Ovary (tissue), 9 donors: ENCODE data around the gene KCTD20. TPM values are rescaled to one million over a fixed set of nuclear protein-coding genes. Genes with fewer than 3 reads are reported as not detected.
"Not testable (repeated sequence)": the region's sequence is repeated elsewhere in the genome, so short reads cannot be mapped to it uniquely, and the experiment has no call there.

ENCODE experiments used
- DNase-seq, 5 donors: peaks; one replicate each; pipeline ENCODE4 v3.0.0-alpha.2; 2019 to 2020
- H3K27ac ChIP-seq, 2 donors: fragments of 200-600 bp; one replicate each; pipeline versions ENCODE4 v1.5.1 to v1.8.0; 2019 to 2022
- H3K27me3 ChIP-seq: fragments of 200-600 bp; one replicate; pipeline ENCODE4 v1.8.0; 2022
- H3K36me3 ChIP-seq: fragments of 200-600 bp; sonication (generic); one replicate; pipeline ENCODE4 v1.5.1; 2019
- H3K4me1 ChIP-seq: one replicate; pipeline ENCODE4 v1.8.1; 2013; ENCODE audit warnings: mild to moderate bottlenecking, moderate library complexity; ENCODE audit not compliant: insufficient read depth
- H3K4me3 ChIP-seq: fragments of 200-600 bp; sonication (generic); one replicate; pipeline ENCODE4 v1.5.1; 2017
- H3K9me3 ChIP-seq, 2 donors: fragments of 200-600 bp in 1 of 2; sonication (generic) in 1 of 2; one replicate each; pipeline versions ENCODE4 v1.5.1 to v1.8.1; 2013 to 2019; ENCODE audit warnings: mild to moderate bottlenecking in 1 of 2, moderate library complexity in 1 of 2
- EP300 ChIP-seq: sonication (generic); formaldehyde crosslinking; IDR thresholded peaks from one replicate; pipeline ENCODE4 v1.6.1; 2017; ENCODE audit warnings: antibody characterized with exemption
- POLR2A ChIP-seq: fragments of 450-650 bp; IDR thresholded peaks from one replicate; pipeline ENCODE4 v1.6.1; 2017; ENCODE audit warnings: antibody characterized with exemption, mild to moderate bottlenecking, moderate library complexity
- WGBS, 3 donors: extraction: QIAGEN DNeasy Blood & Tissue Kit in 1 of 3; methylation state at CpG; one replicate each; pipeline versions ENCODE4 v1.1.5 to v1.1.7; 2013 to 2017; 5-methylcytosine and 5-hydroxymethylcytosine counted together
- intact Hi-C, 4 donors: fragments of 100-400 bp; cut with DNase I; formaldehyde crosslinking; loops; one replicate each; pipeline versions ENCODE4 v1.11.0 to v1.15.1; 2022 to 2023
- polyA plus RNA-seq, 2 donors: library from polyadenylated mRNA; stranded (reverse); fragments of 200-250 nt in 1 of 2; fragments of 350-450 nt in 1 of 2; fragmentation: Illumina TruSeq in 1 of 2; extraction: RNeasy Lipid Tissue Mini Kit (QIAGEN cat#74804) in 1 of 2; gene quantifications; one replicate each; pipeline ENCODE4 v1.2.3, GENCODE V29; 2013 to 2014
- total RNA-seq, 7 donors: library from RNA; depleted of rRNA in 2 of 7; stranded (reverse); fragments of >200 nt in 2 of 7; fragmentation: NEBNext Ultra II Directional in 3 of 7; extraction: Animal tissue kit (Norgen Biotek cat#: 25700) in 3 of 7; gene quantifications; one replicate each; pipeline versions ENCODE4 v1.1.0 to v1.2.4, GENCODE V29; 2016 to 2023
- TF ChIP-seq, protein P1 (sequence below), 3 donors: fragments of 450-650 bp in 2 of 3; fragments of 200-600 bp in 1 of 3; IDR thresholded peaks; one replicate each; pipeline versions ENCODE4 v1.5.1 to v1.8.0; 2016 to 2022; ENCODE audit warnings: antibody characterized with exemption in 3 of 3, mild to moderate bottlenecking in 1 of 3
- donor health status: DM: no; HTN: no; CAD: no; lungs with moderate emphysema.
- donor health status: DM: no; HTN: no; CAD: no.
- donor health status: Bipolar disorder and iron deficiency.
- donor health status: DM: yes; HTN: yes; CAD: no.
- donor health status: DM: no; HTN: no; CAD: no.
- donor health status: DM: yes; HTN: yes; CAD: no.

The KCTD20 gene
- total and polyA plus RNA-seq, 9 donors: 21.7 to 73.7 (median 46.2) TPM

DNA sequence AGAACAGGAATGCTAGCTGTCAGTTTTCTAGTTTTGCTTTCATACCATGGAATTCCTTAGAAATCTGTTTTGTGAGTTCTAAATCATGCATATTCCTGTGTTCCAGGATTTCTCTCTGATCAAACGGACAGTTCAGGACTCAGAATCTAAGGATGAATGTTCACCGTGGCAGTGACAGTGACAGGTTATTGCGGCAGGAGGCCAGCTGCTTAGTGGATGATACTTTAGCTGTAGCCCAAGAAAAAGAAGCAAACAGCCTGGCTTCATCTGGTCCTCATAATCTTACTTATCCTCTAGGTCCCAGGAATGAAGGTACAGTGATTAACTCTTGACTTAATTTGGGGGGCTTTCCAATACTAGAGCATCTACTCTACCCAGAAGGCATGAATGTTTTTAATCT is 27.1 kb downstream of the KCTD20 start:
- no peaks in the 10 kb centered on the region for H3K4me1 ChIP-seq
- 85 to 92% (median 87%) methylated on average over 3 of the region's 3 CpGs for WGBS, 3 donors
- no peaks in the 10 kb centered on the region for H3K9me3 ChIP-seq
- TF ChIP-seq, protein P1, sequence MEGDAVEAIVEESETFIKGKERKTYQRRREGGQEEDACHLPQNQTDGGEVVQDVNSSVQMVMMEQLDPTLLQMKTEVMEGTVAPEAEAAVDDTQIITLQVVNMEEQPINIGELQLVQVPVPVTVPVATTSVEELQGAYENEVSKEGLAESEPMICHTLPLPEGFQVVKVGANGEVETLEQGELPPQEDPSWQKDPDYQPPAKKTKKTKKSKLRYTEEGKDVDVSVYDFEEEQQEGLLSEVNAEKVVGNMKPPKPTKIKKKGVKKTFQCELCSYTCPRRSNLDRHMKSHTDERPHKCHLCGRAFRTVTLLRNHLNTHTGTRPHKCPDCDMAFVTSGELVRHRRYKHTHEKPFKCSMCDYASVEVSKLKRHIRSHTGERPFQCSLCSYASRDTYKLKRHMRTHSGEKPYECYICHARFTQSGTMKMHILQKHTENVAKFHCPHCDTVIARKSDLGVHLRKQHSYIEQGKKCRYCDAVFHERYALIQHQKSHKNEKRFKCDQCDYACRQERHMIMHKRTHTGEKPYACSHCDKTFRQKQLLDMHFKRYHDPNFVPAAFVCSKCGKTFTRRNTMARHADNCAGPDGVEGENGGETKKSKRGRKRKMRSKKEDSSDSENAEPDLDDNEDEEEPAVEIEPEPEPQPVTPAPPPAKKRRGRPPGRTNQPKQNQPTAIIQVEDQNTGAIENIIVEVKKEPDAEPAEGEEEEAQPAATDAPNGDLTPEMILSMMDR (IDR thresholded peaks at IDR 0.05): no peak
- TF ChIP-seq EP300: no peak
- TF ChIP-seq POLR2A: no peak
- no peak overlapping the region for H3K4me3 ChIP-seq
- intact Hi-C loops: no loop called here
- H3K27me3 ChIP-seq: no peaks in the 10 kb centered on the region
- H3K27ac ChIP-seq: no peak overlapping the region
- no peak for DNase-seq
- H3K36me3 ChIP-seq: no peaks in the 10 kb centered on the region

DNA sequence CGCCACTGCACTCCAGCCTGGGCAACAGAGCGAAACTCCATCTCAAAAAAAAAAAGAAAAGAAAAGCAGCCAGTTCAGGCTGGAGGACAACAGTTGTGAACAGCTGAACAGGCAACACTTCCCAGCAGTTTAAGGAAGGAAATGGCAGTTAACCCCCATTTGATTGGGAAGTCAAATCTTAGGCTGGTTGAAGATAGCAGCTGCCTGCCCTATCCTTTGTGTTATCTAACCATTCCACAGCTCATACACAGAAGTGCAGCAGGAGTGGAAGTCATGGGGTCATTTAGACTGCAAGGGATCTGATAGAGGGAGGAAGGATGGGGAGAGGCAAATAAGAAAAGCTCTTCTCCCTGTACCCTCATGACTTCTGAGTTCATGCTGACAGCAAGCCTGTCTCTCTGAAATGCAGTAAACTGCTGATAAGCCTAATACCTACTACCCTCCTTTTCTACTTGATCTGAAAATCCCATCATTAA is 35.3 kb downstream of the KCTD20 start:
- Histone ChIP-seq H3K27me3 (no peaks in the 10 kb centered on the region), H3K36me3 (no peaks in the 10 kb centered on the region), H3K27ac (no peak overlapping the region), H3K4me1 (no peaks in the 10 kb centered on the region), H3K4me3 (no peak overlapping the region), H3K9me3 (no peaks in the 10 kb centered on the region)
- intact Hi-C loops: no loop called here
- 92 to 96% (median 94%) methylated on average over 2 of the region's 2 CpGs for WGBS, 3 donors
- DNase-seq: no peak
- no peak for TF ChIP-seq POLR2A
- TF ChIP-seq, protein P1 (IDR thresholded peaks at IDR 0.05): no peak
- no peak for TF ChIP-seq EP300

DNA sequence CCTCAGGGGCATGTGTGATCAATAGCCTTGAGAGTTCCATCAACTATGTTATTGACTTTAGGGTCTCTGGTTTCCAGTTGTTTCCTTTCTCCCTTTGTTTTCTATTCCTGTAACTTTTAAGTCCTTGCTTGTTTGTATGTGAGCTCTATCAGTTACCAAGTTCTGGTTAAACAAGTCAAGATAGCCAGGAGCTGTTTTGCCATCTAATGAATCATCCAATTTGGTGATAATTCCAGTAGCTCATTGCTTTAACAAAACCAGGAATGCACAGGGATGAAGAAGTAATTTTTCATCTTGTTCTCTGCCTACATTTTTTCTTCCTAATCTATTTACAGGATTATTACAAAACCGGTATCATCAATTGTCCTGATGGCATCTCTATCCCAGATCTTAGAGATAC is 36.5 kb downstream of the KCTD20 start:
- TF ChIP-seq EP300: no peak
- TF ChIP-seq, protein P1 (IDR thresholded peaks at IDR 0.05): no peak
- TF ChIP-seq POLR2A: no peak
- no peak for DNase-seq
- H3K27ac ChIP-seq: no peak overlapping the region
- no peaks in the 10 kb centered on the region for H3K4me1 ChIP-seq
- intact Hi-C loops: no loop called here
- 92 to 97% (median 97%) methylated on average over 1 of the region's 1 CpG for WGBS, 3 donors
- no peaks in the 10 kb centered on the region for H3K9me3 ChIP-seq
- no peak overlapping the region for H3K4me3 ChIP-seq
- H3K36me3 ChIP-seq: no peaks in the 10 kb centered on the region
- H3K27me3 ChIP-seq: no peaks in the 10 kb centered on the region

DNA sequence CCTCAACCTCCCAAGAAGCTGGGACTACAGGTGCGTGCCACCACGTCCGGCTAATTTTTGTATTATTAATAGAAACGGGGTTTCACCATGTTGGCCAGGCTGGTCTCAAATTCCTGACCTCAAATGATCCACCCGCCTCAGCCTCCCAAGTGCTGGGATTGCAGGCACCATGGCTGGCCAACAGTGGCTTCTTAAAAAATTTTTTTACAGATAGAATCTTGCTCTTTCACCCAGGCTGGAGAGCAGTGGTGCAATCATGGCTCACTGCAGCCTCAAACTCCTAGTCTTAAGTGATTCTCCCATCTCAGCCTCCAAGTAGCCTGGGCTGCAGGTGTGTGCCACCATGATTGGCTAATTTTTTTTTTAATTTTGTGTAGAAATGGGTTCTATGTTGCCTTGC is 40.5 kb downstream of the KCTD20 start:
- intact Hi-C loops, H3K27ac ChIP-seq, H3K27me3 ChIP-seq, H3K4me3 ChIP-seq, DNase-seq, H3K4me1 ChIP-seq, H3K36me3 ChIP-seq, H3K9me3 ChIP-seq: not testable (repeated sequence)
- 92 to 96% (median 95%) methylated on average over 5 of the region's 5 CpGs for WGBS, 3 donors

DNA sequence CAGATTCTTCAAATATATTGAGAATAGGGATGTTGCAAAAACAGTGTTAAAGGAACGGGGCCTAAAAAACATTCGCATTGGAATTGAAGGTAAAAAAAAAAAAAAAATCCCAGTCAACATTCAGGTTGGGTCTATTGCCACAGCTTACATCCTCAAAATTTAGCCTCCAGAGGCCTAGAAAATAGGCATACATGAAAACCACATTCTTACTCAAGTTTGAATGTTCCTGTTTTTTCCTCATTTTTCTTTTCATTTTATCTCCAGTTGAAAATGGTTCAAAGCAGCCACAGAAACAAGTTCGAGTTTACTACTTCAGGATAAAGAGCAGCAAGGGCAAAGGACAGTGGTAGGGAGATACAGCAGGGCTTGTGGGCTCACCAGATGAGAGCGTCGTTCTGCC is 41.9 kb downstream of the KCTD20 start:
- 87 to 90% (median 89%) methylated on average over 5 of the region's 5 CpGs for WGBS, 3 donors
- no peaks in the 10 kb centered on the region for H3K36me3 ChIP-seq

More for the DNA sequence above, 41.9 kb downstream of the KCTD20 start:
- intact Hi-C loops: loop anchor here in 1 of 4 donors (5.0 kb wide), 1 partner anchor 1262 kb away; no protein-coding TSS in a partner anchor
- no peak for DNase-seq
- Histone ChIP-seq H3K4me3 (no peak overlapping the region), H3K27ac (no peak overlapping the region), H3K4me1 (peaks cover 2% of the 10 kb centered on the region), H3K9me3 (no peaks in the 10 kb centered on the region), H3K27me3 (no peaks in the 10 kb centered on the region)
- TF ChIP-seq, protein P1 (IDR thresholded peaks at IDR 0.05): no peak
- TF ChIP-seq EP300 (no peak), POLR2A (no peak)
